H54 (cell line): Measurements from ENCODE around the gene DRAP1.

Experiments used
- DNase-seq: peaks from one replicate; pipeline ENCODE4 v3.0.0; 2011; ENCODE audit warnings: low spot score, mixed read lengths; ENCODE audit not compliant: insufficient read length
- FAIRE-seq: peaks from 3 replicates; lab custom pipeline; 2011; peaks lifted over from hg19 to GRCh38; lab: Jason Lieb, UNC
- POLR2A ChIP-seq: IDR thresholded peaks from 2 replicates; pipeline ENCODE4 v1.6.1; 2011; ENCODE audit warnings: low read depth, mild to moderate bottlenecking, low read length

The DRAP1 gene

DNA sequence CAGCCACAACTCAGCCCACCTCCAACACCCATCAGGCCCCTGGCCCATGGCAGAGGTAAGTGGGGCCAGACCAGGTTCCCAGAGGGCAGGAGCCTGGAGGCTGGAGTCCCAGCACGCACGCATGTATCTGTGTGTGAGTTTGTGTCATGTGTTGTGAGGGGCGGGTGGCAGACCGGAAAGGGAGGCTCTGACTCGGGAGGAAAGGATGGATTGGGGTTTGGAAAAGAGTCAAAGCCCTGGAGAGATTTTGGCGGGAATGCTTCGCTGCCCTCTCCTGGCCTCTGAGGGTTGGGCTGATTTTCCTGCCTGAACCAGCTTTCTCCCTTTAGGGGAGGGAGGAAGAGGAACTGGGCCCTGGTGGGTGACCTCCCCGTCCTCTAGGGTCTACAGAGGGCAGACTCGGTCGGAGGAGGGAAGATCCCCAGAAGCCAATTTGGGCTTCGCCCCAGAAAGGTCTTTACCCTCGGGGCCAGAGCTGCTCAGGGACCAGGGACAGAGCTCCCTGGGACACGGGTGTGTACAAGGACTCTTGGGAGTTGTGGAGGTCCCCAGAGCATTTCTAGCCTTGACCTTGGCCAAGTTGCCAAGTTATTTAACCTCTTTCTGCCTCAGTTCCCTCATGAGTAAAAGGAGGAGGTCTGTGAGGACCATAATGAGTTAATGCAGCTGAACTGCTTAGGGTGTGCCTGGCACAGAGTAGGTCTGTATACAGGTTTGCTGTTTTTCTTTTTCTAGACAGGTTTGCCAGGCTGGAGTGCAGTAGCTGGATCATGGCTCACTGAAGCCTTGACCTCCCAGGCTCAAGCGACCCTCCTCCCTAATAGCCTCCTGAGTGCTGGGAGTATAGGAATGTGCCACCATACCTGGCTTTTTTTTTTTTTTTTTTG is 7.3 kb upstream of the DRAP1 start:
- no peak for FAIRE-seq
- no peak for DNase-seq
- peak; percentile 24; the same call in 1 of the 2 replicates for TF ChIP-seq POLR2A

DNA sequence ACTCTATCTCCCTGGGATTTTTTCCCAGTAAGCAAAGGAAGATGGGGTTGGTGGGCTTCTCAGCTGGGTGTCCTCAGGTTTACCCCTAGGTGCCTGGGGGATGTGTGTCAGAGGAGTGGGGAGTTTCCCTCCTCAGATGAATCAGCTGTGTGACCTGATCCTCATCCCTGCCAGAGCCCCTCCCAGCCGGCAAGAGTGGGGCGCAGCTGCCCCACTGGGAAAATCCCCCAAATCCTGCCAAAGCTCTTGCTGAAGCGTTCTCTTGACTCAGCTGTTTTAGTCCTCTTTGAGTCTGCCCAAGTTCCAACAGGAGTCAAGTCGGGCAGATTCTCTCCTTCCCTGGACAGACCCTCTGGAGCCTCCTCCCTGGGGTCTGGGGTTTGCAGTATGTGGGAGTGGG is 6.4 kb upstream of the DRAP1 start:
- DNase-seq (no peak), FAIRE-seq (no peak)
- no peak for TF ChIP-seq POLR2A

DNA sequence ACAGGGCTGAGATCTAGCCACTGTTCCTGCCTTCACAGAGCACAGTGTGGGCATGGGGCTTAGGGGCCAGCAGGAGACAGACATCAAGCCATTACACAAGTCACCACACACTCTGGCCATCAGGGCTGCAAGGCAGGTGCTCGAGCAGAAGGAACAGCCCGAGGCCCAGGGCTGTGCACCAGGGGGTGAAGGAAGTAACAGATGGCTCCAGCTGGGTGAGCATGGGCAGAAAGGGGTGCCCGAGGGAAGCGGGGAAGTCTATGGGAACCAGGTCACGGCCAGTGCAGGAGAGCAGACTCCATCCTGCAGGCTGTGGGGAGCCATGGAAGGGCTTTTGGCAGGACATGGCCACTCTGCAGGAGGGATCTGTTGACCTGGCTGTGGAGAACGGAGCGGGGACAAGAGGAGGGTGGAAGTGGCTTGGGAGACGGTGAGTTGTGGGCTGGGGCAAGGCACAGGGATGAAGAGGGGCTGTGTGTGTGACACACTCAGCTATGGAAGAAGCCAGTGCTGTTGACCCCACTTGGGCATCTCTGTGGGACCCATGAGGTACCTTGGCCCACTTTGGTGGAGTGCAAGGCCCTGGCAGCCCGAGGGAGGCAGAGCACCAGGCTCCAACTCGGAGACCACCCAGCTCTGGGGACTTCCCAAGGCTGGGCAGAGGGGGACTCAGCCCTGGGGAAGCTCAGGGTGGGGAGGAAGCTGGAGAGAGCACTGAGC is 4.0 kb upstream of the DRAP1 start:
- FAIRE-seq = no peak
- TF ChIP-seq POLR2A = peak; percentile 44
- DNase-seq = no peak

DNA sequence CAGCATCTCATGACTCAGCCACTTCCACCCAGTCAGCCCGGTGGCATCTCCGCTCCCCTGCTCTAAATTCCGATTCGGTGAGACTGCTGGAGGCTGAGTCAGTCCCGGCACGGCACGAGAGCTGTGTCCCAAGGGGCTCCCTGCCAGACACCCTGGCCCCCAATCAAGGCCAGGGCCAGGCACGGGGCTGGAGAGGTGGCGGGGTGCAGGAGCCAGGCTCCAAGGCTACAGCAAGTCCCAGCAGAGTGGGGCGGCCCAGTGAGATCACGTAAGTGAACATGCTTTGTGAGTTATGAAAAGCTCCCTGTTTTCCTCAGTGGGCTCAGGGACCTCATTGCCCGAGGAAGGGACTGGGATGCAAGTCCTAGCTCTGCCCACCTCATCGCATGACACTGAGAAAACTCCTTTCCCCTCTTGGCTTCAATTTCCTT is 3.4 kb upstream of the DRAP1 start:
- peak; percentile 38; the same call in 1 of the 2 replicates for TF ChIP-seq POLR2A
- no peak for FAIRE-seq
- DNase-seq = peak; percentile 95

DNA sequence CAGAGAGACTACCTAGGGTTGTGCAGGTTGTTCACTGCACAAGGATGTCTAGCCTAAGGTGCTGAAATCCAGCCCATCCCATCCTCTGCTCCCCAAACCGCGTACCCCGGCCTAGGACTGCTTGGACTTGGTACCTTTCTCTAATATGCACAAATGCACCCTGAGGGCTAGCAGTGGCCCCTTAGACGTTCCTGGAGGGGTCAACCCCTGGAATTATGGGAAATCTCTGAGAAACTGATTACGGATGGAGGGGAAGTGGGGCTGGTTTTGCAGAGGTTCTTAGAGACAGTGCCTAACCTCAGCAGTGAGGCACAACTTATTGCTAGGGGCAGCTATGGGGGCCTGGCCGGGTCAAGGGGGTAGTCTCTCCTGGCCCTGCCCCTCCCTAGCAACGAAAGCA is 2.8 kb upstream of the DRAP1 start:
- no peak for TF ChIP-seq POLR2A
- DNase-seq (no peak), FAIRE-seq (no peak)

DNA sequence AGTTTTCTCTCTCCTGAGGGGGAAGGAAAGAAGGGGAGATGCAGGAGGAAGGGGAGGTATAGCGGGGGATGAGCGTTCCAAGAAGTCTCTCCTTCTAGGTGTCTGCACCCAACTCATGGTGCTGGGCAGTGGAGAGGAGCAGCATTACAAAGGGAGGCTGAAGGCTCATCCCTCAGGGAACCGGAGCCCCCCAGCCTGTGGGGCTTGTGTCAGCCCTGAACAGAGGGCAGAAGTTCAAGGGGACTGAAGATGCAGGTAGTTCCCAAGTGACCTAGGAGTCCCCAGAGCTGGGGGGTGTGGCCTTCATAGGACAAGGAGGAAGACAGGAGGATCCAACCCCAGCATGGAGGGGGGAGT is 2.2 kb upstream of the DRAP1 start:
- FAIRE-seq = no peak

DNA sequence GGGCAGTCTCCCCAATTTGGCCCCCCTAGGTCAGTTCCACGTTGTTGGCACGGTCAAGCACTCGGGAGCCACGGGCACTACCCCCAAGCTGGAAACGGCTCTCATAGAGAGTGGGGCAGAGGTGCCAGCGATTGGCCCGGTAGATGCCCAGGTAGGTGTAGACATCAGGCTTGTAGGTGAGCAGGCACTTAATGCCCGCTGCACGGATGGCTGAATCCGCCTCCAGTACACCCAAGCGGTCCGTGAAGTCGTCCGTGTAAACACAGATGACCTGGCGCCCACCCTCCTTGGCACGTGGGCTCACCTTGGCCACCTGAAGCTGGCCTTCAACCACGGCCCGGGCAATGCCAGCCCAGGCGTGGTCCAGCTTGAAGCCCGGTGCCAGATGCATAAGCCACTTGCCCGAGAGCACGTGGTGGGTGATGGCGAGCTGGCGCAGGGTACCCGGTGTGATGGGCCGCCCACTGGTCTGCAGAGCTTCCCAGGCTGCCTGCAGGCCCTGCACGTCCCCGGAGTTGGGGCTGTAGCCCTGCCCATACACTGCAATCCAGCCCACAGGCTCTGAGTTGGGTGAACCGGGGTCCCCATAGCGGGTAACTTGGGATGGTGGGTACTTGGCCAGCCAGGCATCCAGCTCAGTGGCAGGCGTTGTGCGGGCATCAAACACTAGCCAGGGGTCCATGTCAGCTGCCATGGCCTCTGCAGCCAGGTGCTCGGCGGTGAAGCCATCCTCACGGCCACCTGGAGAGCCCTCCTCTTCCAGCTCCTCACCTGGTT is 1.6 kb upstream of the DRAP1 start:
- DNase-seq = no peak
- peak; percentile 13; the same call in 1 of the 2 replicates for TF ChIP-seq POLR2A
- FAIRE-seq = no peak

More for the DNA sequence above, 2.2 kb upstream of the DRAP1 start:
- no peak for DNase-seq
- TF ChIP-seq POLR2A = no peak

DNA sequence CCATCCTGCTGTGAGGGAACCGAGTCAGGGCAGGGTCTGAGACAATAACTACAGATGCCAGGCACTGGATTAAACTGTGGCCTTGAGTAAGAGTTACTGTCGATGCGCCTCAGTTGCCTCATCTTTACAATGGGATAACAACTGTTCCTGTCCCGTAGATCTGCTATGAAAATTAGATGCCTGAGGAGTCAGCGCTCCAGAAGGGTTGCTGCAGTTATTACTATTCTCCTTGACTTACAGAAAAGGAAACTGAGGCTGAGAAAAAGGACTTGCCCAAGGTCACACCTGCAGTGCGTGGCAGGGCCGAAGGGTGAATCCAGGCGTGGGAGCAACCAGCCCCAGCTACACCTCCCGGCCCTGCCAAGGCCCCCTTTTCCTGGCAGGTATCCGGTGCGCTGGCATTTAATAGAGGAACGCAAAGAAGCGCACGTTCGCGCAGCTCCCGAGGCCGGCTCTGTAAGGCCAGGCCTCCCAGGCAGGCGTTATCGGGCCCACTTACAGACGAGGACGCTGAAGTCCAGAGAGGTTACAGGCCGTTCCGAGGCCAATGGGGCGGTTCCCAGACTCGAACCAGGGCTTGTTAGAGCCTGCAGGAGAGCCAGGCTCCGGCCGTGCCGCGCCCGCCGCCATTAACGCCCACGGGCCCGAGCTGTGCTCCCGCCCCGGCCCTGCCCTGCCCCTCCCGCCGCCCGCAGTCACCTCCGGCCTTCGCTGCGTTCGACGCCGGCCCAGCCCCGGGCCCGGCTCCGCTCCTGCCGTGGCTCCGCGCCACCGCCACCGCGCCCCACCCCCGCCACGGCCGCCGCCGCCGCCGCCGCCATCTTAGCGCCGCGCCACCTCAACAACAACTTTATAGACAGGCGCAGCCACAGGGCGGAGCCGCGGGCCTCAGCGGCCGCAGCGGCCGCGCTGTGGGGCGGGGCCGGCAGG is 750 bp upstream of the DRAP1 start, which contains the start of gene C11orf68:
C11orf68 (minus strand) TSS at position 852 of the 930 bp plus-strand sequence; CDS start at position 821, 31 bp downstream.
- FAIRE-seq (no peak), DNase-seq (no peak)
- peak; percentile 92 for TF ChIP-seq POLR2A

DNA sequence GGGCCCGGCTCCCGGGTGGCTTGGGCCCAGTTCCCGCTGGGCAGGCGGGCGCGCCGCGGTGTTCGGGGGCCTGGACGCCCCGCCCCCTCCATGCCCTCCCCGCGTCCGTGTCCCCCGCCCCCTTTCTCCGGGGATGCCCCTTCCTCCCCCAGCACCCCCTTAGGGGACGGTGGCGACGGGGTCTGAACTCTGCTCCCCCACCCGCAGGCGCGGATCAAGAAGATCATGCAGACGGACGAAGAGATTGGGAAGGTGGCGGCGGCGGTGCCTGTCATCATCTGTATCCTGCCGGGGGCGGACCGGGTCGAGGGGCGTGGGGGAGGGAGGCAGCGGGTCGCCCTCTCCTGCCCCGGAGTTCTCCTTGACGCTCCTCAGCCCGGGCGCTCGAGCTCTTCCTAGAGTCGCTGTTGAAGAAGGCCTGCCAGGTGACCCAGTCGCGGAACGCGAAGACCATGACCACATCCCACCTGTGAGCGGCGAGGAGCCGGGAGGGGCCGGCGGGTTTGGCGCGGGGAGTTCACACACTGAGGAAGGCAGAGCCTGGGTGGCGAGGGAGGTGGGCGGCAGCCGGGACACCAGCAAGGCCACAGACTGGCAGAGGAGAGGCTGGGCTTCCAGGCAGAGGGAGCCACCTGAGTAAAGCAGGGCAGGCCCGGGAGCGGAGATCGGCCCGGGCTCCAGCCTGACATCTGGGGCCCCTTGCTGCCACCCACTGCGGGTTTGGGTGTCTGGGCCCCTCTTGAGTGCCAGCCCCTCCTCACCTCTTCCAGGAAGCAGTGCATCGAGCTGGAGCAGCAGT is 546 bp downstream of the DRAP1 start:
- no peak for DNase-seq
- FAIRE-seq = no peak
- no peak for TF ChIP-seq POLR2A

DNA sequence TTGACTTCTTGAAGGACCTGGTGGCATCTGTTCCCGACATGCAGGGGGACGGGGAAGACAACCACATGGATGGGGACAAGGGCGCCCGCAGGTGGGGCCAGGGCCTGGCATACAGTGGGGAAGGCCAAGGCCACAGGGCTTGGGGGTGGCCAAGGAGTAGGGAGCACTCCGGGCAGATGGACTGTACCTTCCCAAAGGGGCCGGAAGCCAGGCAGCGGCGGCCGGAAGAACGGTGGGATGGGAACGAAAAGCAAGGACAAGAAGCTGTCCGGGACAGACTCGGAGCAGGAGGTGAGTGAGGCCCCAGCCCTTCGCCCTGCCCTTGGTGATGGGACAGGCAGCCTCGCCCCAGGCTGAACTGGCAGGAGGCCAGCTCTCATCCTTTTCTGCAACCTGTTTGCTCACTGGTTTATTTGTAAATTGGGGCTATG is 1.2 kb downstream of the DRAP1 start:
- no peak for TF ChIP-seq POLR2A
- DNase-seq = no peak
- FAIRE-seq = no peak

DNA sequence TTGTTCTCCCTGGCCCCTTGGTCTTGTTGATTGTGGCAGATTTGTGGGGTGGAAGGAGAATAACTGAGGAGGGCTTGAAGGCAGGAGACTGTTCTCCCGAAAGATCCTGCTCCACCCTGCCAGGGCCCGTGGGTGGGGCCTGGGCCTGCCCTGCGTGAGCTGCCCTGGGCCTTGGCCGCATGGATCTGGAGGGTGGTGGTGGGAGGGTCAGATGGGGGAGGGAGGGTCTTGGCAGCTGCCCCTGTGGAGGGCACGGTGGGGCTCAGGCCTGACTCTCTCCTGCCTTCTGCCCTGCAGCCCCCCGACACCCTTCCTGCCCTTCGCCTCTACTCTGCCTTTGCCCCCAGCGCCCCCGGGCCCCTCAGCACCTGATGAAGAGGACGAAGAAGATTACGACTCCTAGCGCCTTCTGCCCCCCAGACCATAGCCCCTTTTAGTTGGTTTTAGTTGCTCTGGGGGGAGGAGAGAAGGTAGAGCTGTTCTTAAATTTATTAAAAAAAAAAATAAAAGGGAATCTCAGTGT is 1.9 kb downstream of the DRAP1 start:
- no peak for TF ChIP-seq POLR2A
- DNase-seq (no peak), FAIRE-seq (no peak)

DNA sequence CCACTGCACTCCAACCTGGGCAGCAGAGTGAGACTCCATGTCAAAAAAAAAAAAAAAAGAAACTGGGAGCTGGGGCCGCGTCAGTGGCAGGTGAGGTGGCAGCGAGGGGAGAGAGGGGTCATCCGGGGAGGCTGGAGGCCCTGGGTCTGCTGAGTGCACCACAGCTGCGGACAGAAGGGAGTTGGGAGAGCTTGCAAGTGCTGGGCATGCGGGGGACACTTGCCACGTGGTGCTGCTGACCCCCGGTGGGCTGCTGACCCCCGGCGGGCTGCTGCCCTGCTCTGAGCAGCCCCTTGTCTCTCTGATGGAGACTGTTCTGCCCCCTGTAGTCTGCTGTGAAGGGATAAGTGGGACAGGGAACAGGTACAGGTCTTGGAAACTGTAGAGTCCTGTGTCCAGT is 2.6 kb downstream of the DRAP1 start:
- no peak for TF ChIP-seq POLR2A
- DNase-seq = no peak
- FAIRE-seq = no peak
